GM12872 (cell line): ENCODE measurements around the gene MRPL17.

Source experiments
- CTCF ChIP-seq: IDR thresholded peaks from 3 replicates; pipeline ENCODE4 v1.5.1; 2011; ENCODE audit warnings: low read depth, mild to moderate bottlenecking, low read length, moderate library complexity; ENCODE audit not compliant: insufficient read depth

Gene MRPL17

DNA sequence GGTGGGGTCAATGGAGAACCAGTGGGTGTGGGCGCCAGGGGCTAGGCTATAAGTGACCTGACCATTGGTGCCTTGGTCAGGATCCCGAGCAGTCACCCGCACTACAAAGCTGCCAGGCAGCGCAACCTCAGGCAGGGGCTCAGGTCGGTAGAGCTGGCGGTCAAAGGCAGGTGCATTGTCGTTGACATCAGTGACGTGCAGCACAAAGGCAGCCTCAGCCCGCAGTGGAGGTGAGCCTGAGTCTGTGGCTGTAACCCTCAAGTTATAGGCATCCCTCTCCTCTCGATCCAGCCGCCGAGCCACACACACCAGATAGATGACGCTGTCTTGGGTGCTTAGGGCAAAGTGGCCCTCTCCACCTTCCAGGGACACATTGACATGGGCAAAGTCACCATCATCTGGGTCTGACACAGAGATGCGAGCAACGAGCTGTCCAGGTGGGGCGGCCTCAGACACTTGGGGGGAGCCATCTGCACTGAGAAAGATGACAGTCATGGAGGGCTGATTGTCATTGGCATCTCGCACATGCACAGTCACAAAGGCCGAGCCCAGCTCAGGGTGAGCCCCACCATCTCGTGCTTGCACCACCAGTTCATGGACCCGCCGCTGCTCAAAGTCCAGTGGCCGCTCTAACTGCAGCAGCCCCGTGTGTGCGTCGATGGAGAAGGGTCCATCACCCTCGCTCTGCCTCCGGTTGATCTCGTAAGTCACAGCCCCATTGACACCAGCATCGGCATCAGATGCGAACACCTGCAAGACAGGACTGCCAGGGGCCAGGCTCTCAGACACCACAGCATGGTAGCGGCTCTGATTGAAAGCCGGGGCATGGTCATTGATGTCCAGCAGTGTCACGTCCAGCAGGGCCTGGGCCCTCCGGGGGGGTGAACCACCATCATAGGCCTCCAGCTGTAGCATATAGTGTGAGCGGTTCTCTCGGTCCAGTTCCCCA is 42.8 kb downstream of the MRPL17 start:
- TF ChIP-seq CTCF = no peak

DNA sequence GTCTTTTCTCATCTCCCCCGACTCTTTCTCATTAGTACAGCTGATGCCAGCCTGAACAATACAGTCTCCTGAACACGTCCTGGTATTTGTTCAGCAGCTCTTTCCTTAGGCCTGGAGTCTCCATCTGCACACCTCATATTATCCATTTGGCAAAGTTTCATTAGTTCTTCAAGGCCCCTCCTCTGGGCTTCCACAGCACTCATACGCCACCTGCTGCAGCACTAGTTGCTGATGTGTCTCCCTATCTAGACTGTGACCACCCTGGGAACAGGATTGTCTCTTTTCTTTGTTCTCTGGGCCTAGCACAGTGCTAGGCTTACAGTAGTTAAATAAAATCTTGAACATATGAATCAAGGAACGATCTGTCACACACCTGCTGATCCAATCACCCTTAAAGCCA is 44.7 kb downstream of the MRPL17 start:
- TF ChIP-seq CTCF = no peak

DNA sequence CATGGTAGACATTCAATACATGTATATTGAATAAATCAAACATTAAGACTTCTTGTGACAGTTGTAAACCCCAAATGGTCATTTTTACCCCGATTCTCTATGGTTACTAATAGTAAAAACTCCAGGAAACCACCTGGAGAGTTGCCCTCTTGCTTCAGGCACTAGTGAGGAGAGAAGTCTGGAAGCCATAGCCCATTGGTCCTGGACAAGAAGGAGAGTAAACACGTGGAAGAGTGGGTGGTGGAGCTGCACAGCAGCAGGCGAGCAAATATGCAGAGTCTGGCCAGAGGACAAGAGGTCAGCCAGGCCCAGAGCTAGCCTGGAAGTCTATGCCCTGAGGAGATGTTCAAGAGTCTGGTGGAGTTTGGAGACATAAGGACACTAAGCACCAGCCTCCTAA is 45.3 kb downstream of the MRPL17 start:
- no peak for TF ChIP-seq CTCF

DNA sequence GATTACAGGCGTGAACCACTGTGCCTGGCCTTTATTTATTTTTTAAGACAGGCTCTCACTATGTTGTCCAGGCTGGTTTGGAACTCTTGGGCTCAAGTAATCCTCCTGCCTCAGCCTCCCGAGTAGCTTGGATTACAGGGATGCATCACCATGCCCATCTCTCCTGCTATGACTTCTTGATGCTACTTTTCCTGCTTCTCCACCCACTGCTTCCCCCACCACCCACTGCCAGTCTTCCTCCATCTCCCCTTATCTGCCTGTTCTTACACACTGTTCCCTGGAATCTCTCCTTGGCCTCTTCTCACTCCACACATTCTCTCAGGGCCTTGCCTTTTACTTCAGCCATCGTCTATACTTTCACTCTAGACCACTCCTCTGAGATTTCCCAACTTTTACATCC is 46.7 kb downstream of the MRPL17 start:
- no peak for TF ChIP-seq CTCF

DNA sequence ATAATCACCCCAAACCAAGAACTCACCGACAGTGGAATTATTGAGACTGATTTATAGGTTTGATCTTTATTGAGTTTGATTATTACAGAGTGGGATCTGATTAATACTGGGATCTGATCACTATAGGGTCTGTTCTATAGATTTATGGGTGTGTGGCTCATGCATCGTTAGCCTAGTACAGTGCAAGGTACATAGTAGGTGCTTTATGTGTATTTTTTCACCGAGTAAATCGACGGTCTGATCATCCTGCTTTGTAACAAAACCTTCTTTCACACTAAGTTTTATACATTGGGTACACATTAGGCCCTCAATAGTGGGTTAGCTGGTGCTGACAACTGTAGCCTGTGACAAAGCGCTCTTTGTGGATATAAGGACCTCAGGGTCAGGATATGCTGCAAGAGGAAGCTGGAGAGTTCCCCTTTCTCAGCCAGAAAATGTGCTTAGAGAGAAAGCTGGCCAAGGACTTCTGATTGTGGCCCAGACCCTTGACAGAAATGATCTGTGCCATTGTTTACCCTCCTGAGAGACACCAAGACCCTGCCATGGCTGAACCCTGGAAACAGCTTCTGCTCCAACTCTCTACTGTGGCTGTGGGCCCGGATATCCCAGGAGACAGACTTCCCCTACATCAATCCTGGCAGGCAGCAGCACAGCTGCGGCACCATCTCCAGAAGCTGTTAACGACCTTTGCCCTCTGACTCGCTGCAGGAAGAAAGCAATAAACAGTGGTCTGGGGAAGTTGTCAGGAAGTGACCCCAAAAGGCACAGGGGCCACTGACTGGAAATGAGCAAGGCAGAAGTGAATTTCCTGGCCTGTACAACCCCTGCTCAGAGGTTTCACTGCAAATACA is 47.8 kb downstream of the MRPL17 start:
- TF ChIP-seq CTCF = no peak

- TF ChIP-seq CTCF = no peak
These were observed 48.6 kb downstream of the MRPL17 start for GRCh38 chr11:6634534-6634933.
